Stimulated activated naive CD4-positive, alpha-beta T cell (primary cell): ENCODE results near the gene C4orf50.

Experiments
- DNase-seq, 6 experiments: peaks; one replicate each; lab custom pipeline; 2025; lab: John Stamatoyannopoulos, UW

The C4orf50 gene

GRCh38 chr4:6018331-6018730 is at the start of gene C4orf50:
Gene C4orf50, minus strand, starts transcription at chr4:6018431.
- no peak for DNase-seq

DNA sequence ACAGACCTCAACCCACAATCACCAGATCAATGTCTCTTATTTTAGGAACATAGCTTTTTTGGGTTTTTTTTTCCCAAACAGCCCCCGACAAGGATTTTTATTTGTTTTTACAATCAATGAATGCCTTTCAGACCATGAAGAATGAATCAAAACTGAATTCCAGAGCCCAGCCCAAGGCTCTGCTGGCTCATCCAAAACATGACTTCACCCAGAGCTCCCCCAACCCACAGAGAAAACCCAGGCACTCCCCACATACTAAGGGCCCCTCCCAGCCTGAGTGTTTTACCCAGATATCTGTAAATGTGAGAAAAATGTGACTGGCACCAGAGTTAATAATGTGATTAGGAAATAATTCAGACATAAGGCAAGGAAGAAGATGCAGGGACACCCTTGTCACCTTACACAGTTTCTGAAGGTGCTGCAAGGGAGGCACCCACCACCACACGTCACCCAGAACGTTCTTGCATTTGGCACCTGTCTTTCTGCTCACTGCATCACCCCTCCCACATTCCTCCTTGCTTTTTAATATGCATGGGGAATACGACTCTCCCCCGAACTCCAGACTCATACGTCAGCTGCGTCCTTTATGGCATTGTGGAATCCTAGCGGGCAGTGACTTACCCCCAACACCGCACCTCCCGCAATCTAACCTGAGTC is 47.8 kb upstream of the C4orf50 start:
- no peak for DNase-seq

GRCh38 chr4:6065166-6065565 is 46.9 kb upstream of the C4orf50 start:
- DNase-seq: no peak

GRCh38 chr4:6064383-6064782 is 46.2 kb upstream of the C4orf50 start:
- DNase-seq: no peak

DNA sequence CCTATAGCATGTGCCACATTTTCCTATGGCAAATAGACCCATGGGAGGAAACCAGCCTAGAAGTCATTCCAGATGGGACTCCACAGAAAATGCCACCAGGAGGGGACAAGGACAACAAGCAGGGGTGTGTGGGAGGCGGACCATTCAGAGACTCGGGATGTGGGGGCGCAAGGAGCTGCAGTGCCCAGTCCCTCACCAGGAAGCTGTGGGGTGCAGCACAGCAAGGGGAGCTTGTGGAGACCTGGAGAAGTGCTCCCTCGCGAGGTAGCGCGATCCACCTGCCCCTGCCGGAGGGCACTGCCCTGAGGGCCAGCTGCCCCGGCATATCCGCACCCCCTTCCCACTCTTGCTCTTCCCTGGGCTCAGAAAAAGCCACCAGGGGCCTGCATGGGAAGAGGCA is 45.5 kb upstream of the C4orf50 start:
- no peak for DNase-seq

GRCh38 chr4:6062133-6062532 is 43.9 kb upstream of the C4orf50 start:
- no peak for DNase-seq

GRCh38 chr4:6059375-6059805 is 41.2 kb upstream of the C4orf50 start:
- no peak for DNase-seq

- no peak for DNase-seq
These were observed 40.5 kb upstream of the C4orf50 start for GRCh38 chr4:6058531-6059374.

- DNase-seq: no peak
These were observed 38.9 kb upstream of the C4orf50 start for GRCh38 chr4:6056976-6057766.

DNA sequence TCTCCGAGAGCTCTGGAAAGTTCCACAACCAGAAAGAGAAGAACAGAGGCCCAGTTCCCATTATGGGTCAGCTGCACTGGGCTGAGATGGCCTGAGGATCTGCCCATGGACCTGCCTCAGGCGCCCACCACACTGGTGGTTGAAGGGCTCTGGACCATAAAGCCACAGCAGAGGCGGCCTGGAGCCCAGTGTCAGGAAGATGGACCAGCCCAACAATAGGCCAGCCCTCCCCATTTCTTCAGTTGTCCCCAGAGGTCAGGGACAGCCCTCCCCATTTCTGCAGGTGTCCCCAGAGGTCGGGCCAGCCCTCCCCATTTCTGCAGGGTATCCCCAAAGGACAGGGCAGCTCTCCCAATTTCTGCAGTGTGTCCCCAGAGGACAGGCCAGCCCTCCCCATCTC is 37.2 kb upstream of the C4orf50 start:
- DNase-seq: no peak

DNA sequence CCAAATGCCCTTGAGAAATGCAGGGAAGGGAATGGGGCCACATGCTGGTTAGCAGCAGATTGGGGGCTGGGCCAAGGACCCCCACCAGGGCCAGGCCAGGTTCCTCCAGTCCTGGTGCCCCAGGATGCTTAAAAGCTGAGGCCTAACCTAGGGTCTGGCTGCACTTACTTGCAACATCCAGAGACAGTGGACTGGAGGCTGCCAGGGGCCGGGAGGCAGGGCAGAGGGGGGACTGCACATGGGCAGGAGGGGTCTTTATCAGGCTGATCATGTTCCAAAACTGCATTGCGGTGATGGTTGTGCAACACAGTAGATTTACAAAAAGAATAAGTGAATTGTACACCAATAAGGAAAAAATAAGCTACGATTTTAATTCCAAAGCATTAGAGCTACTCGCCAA is 36.8 kb upstream of the C4orf50 start:
- DNase-seq: no peak

DNA sequence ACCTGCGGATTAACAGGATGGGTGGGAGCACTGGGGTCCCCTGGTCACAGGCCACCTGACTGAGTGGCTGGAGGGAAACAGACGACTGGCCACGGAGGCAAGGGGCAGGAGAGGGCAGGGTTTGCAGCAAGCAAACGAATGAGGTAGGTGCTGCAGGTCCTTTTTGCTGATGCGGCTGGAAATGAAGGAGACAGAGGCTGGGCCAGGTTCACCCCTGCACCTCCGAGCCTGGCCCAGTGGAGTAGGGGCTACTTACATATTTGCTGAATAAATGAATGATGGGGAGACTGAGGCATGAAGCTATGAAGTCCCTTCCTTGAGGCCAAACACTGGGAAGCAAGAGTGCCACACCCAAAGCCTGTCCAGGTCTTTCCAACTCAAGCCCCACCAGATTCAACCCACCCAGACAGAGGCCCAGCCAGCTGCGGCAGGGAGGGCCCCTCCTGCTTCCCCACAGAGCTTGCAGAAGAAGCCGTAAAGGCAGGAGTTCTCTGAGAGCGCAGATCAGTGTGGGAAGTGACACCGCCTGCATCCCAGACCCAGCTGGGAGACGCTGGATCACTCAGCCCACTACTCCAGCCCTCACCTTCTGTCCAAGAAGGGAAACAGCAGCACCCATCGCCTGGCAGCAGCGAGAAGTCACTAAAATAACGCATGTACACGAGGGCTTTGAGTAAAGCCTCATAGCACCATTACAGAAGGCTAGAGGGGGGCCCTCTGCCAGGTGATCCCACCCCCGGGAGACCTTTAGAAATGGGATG is 36.1 kb upstream of the C4orf50 start:
- DNase-seq: no peak

DNA sequence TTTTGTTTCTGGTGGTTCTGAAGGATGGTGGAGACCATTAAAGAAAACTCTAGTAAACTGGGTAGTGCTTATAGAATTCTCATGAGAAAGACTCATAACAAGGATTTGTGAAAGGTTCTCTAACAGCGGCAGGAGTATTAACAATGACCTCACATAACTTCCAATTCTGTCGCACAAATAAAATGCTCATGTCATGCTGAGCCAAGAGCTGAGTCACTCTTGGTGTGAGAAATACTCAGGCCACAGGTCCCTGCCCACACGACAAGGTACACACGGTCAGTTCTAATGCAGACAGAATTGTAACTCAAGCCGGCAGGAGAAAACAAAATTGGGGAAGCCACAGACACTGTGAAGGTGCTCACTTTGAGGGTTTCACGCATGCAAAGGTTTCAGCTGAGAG is 34.4 kb upstream of the C4orf50 start:
- no peak for DNase-seq

DNA sequence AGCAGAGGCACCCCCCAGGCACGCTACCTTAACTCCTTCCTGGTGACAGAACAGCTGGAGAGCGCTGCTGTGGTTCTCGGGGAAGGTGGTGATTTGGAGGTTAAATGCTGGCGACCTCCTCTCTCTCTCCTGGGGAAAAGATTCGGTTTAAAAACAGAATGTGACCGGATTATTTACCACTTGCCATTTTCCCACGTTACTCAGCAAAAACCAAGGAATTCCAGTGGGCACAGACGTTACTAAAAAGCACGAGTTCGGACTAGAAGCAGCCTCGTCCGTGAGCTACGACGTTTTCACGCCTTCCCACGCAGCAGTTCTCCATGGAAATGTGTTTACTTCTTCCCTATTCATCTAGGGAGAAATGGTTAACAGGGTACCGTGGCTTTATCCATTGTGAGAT is 32.3 kb upstream of the C4orf50 start:
- no peak for DNase-seq

DNA sequence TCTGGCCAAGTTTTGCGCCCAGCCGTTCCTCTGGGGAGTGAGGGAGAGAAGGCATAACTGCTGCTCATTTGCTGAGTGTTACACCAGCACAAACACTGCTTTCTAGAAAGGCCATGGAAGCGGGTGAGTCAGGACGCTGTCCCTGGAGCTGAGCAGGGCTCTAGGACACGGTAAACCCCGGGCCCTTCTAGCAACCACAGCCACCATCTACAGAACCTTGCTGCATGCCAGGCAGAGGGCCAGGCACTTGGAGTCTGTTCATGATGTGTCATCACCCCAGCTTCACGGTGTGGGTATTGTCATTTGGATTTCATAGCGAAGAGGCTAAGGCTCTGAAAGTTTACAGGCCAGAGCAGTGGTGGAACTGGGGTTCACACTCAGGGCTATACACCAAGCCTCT is 31.8 kb upstream of the C4orf50 start:
- no peak for DNase-seq

DNA sequence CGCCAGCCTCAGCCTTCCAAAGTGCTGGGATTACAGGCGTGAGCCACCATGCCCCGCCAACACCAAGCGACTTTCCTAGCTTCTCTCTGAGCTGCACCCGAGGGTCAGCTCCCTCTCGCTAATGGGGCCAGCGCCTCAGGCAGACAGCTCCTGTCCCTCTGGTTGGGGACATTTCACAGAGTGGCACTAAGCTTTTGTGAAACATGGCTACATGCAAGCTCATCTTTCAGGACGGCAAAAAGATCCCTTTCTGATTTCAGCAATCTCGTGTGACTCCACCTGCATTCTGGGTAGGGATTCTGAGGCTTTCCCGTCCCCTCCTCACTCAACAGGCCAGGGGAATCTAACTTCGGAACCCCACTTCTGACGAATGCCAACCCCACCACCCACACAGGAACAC is 31.0 kb upstream of the C4orf50 start:
- no peak for DNase-seq

DNA sequence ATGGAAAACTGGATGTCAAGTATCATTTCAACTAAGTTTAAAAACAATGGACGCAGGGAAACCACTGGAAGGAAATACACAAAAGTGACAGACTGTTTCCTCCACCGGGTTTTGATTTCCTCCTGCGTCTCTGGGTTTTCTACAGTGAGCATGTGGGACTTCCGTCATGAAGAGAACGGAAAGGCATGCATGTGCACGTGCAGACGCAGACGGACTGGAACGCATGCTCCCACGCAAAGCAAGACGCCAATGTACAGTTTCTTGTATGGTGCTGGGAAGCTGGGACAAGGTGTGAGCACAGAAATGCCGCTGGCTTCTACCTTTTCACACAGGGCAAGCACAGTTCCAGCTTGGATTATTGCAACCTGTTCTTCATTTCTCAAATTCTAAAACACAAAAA is 30.3 kb upstream of the C4orf50 start:
- no peak for DNase-seq

GRCh38 chr4:6047130-6047673 is 29.0 kb upstream of the C4orf50 start:
- no peak for DNase-seq

- DNase-seq: no peak
These were observed 28.4 kb upstream of the C4orf50 start for GRCh38 chr4:6046526-6047129.

GRCh38 chr4:6044805-6045204 is 26.6 kb upstream of the C4orf50 start:
- no peak for DNase-seq

- no peak for DNase-seq
These were observed 26.0 kb upstream of the C4orf50 start for GRCh38 chr4:6044276-6044675.
